GM12878 (cell line): Measurements from ENCODE around the gene TMEM59. TPM values are rescaled to one million over a fixed set of nuclear protein-coding genes. Genes with fewer than 3 reads are reported as not detected.

ENCODE experiments used
- ATAC-seq: fragments of 200-7000 bp; cut with Tn5 transposase; 3 replicates; pipeline ENCODE4 v1.9.1; 2020; ENCODE audit warnings: mild to moderate bottlenecking, moderate library complexity
- BruUV-seq: library from RNA; stranded (reverse); fragments of 400-500 nt; replicated peaks from 2 replicates; lab custom pipeline; 2021; lab: Mats Ljungman, UMichigan
- CTCF ChIA-PET: fragments of 300-600 bp; sonication (Branson Sonifier 250); formaldehyde crosslinking; extraction: SDS; loops from one replicate; lab custom pipeline; 2021; ENCODE audit warnings: inconsistent platforms; lab: Yijun Ruan, JAX
- POLR2A ChIA-PET: fragments of 350-600 bp; formaldehyde crosslinking; extraction: SDS; loops from one replicate; lab custom pipeline; 2021; ENCODE audit warnings: inconsistent platforms; lab: Charles Lee
- RAD21 ChIA-PET: fragments of 300-600 bp; sonication (Branson Sonifier 250); formaldehyde crosslinking; loops from one replicate; lab custom pipeline; 2023; ENCODE audit warnings: antibody characterized with exemption; ENCODE audit not compliant: unreplicated experiment; lab: Charles Lee
- SMC1A ChIA-PET: fragments of 300-600 bp; sonication (Branson Sonifier 250); formaldehyde crosslinking; loops from one replicate; lab custom pipeline; 2023; ENCODE audit not compliant: unreplicated experiment, uncharacterized antibody; lab: Charles Lee
- DNase-seq: peaks from one replicate; pipeline ENCODE4 v3.0.0-alpha.2; 2011; ENCODE audit warnings: low read depth, low spot score
- FAIRE-seq: peaks from 3 replicates; lab custom pipeline; 2011; peaks lifted over from hg19 to GRCh38; lab: Jason Lieb, UNC
- H2AFZ ChIP-seq: 2 replicates; pipeline ENCODE4 v1.6.0; 2011; ENCODE audit warnings: low read depth, low read length, control low read depth; ENCODE audit not compliant: control insufficient read depth
- H3K27ac ChIP-seq: 2 replicates; pipeline ENCODE4 v1.5.1; 2011; ENCODE audit warnings: control low read depth; ENCODE audit not compliant: control insufficient read depth, insufficient read depth
- H3K27me3 ChIP-seq, 2 experiments: replicated peaks in 1 of 2; 2 replicates each; pipeline versions ENCODE4 v1.6.0 to v1.6.1; 2011; ENCODE audit warnings: low read length in 1 of 2; ENCODE audit not compliant: control insufficient read depth in 2 of 2, insufficient read depth in 2 of 2
- H3K36me3 ChIP-seq, 2 experiments: 2 replicates each; pipeline ENCODE4 v1.5.1; 2011; ENCODE audit warnings: low read length in 1 of 2; ENCODE audit not compliant: control insufficient read depth in 2 of 2, insufficient read depth in 2 of 2
- H3K4me1 ChIP-seq: 2 replicates; pipeline ENCODE4 v1.6.1; 2011; ENCODE audit warnings: mild to moderate bottlenecking, low read length, moderate library complexity, mixed read lengths; ENCODE audit not compliant: control insufficient read depth, insufficient read depth
- H3K4me2 ChIP-seq: 2 replicates; pipeline ENCODE4 v1.6.0; 2011; ENCODE audit warnings: control low read depth; ENCODE audit not compliant: control insufficient read depth, insufficient read depth
- H3K4me3 ChIP-seq: fragments of 200-600 bp; sonication (generic); 2 replicates; pipeline ENCODE4 v1.5.1; 2016
- H3K79me2 ChIP-seq: 2 replicates; pipeline ENCODE4 v1.6.0; 2011; ENCODE audit warnings: low read length; ENCODE audit not compliant: control insufficient read depth, insufficient read depth
- H3K9ac ChIP-seq: 2 replicates; pipeline ENCODE4 v1.8.0; 2011; ENCODE audit warnings: low read length, control low read depth, mixed read lengths; ENCODE audit not compliant: control insufficient read depth, insufficient read depth
- H3K9me3 ChIP-seq: replicated peaks from 3 replicates; pipeline ENCODE4 v1.5.1; 2011; ENCODE audit warnings: mild to moderate bottlenecking, low read length; ENCODE audit not compliant: control insufficient read depth, insufficient read depth
- H4K20me1 ChIP-seq: 2 replicates; pipeline ENCODE4 v1.6.0; 2011; ENCODE audit not compliant: control insufficient read depth, insufficient read depth
- ESRRA ChIP-seq: IDR thresholded peaks from 2 replicates; pipeline ENCODE4 v1.6.1; 2012; ENCODE audit warnings: mild to moderate bottlenecking, low read length, improper control_type of control experiment
- FOXK2 ChIP-seq: fragments of 450-650 bp; IDR thresholded peaks from 2 replicates; pipeline ENCODE4 v1.6.1; 2017; ENCODE audit warnings: mild to moderate bottlenecking, moderate library complexity
- LARP7 ChIP-seq: fragments of 450-650 bp; IDR thresholded peaks from 2 replicates; pipeline ENCODE4 v1.6.1; 2017; ENCODE audit warnings: mild to moderate bottlenecking
- PAX8 ChIP-seq: fragments of 450-650 bp; IDR thresholded peaks from 2 replicates; pipeline ENCODE4 v1.6.1; 2017; ENCODE audit warnings: mild to moderate bottlenecking, moderate library complexity
- PML ChIP-seq: IDR thresholded peaks from 2 replicates; pipeline ENCODE4 v1.6.1; 2012; ENCODE audit warnings: low read length, inconsistent platforms
- POLR2AphosphoS2 ChIP-seq: IDR thresholded peaks from 2 replicates; pipeline ENCODE4 v1.6.1; 2011; ENCODE audit warnings: low read depth, mild to moderate bottlenecking, low read length, improper control_type of control experiment, moderate library complexity
- TBL1XR1 ChIP-seq: IDR thresholded peaks from 2 replicates; pipeline ENCODE4 v1.6.1; 2012; ENCODE audit warnings: low read depth, low read length, improper control_type of control experiment
- TCF12 ChIP-seq: IDR thresholded peaks from 2 replicates; pipeline ENCODE4 v1.6.1; 2011; ENCODE audit warnings: low read depth, mild to moderate bottlenecking, low read length
- ZNF217 ChIP-seq: fragments of 450-650 bp; IDR thresholded peaks from 2 replicates; pipeline ENCODE4 v1.6.1; 2017; ENCODE audit warnings: antibody characterized with exemption, mild to moderate bottlenecking
- WGBS: methylation state at CpG from one replicate; pipeline ENCODE4 v1.1.6; 2016; ENCODE audit warnings: low lambda C conversion rate; ENCODE audit not compliant: insufficient replicate concordance, insufficient coverage; ENCODE audit errors: missing lambda C conversion rate; 5-methylcytosine and 5-hydroxymethylcytosine counted together
- in situ Hi-C: fragments of 300-500 bp; cut with MboI; formaldehyde crosslinking; loops from 9 replicates; pipeline ENCODE4 v1.14.3; 2018; ENCODE audit warnings: mixed read lengths
- intact Hi-C: fragments of 100-400 bp; cut with micrococcal nuclease; formaldehyde crosslinking; loops from one replicate; pipeline ENCODE4 v1.14.2; 2022; ENCODE audit not compliant: unreplicated experiment
- polyA plus RNA-seq, 11 experiments: library from polyadenylated mRNA; depleted of rRNA in 4 of 11; unstranded in 6 of 11; stranded (reverse) in 5 of 11; fragments of >200 nt; fragmentation: Nextera tagmentation in 4 of 11; fragmentation: Illumina TruSeq in 1 of 11; extraction: Ambion mirVana in 4 of 11; extraction: Trizol in 1 of 11; gene quantifications; 1 replicate in 1 of 11; 2 replicates in 10 of 11; pipeline versions ENCODE4 v1.2.1 to v1.2.3, GENCODE V29; 2011 to 2016; ENCODE audit warnings: inconsistent platforms in 2 of 11, missing spikeins in 2 of 11, low read depth in 1 of 11
- total RNA-seq, 4 experiments: library from RNA; depleted of rRNA in 3 of 4; stranded (reverse); fragments of >200 nt in 3 of 4; fragmentation: Illumina TruSeq in 1 of 4; extraction: Trizol in 1 of 4; gene quantifications; 2 replicates each; pipeline versions ENCODE4 v1.2.1 to v1.2.3, GENCODE V29; 2013 to 2021
- TF ChIP-seq, protein P1 (sequence below): IDR thresholded peaks from 2 replicates; pipeline ENCODE4 v1.6.1; 2012; ENCODE audit warnings: mild to moderate bottlenecking, low read depth, low read length
- TF ChIP-seq, protein P2 (sequence below): IDR thresholded peaks from 2 replicates; pipeline ENCODE4 v1.6.1; 2012; ENCODE audit warnings: low read depth, low read length, improper control_type of control experiment
- TF ChIP-seq, protein P3 (sequence below): IDR thresholded peaks from 2 replicates; pipeline ENCODE4 v1.6.1; 2011; ENCODE audit warnings: borderline replicate concordance, low read depth, mild to moderate bottlenecking, moderate library complexity, mixed read lengths, low read length; ENCODE audit not compliant: insufficient read depth; ENCODE audit errors: extremely low read length
- TF ChIP-seq, protein P4 (sequence below): fragments of 450-650 bp; IDR thresholded peaks from 2 replicates; pipeline ENCODE4 v1.6.1; 2017; ENCODE audit warnings: mild to moderate bottlenecking, low read depth, inconsistent platforms; ENCODE audit not compliant: poor library complexity, severe bottlenecking

Gene TMEM59
- total and polyA plus RNA-seq, 10 of the 15 experiments (the other 5 are each of a cell fraction or from before 2014, with no cell fraction given) = 69.9 to 273 (median 111) TPM

DNA sequence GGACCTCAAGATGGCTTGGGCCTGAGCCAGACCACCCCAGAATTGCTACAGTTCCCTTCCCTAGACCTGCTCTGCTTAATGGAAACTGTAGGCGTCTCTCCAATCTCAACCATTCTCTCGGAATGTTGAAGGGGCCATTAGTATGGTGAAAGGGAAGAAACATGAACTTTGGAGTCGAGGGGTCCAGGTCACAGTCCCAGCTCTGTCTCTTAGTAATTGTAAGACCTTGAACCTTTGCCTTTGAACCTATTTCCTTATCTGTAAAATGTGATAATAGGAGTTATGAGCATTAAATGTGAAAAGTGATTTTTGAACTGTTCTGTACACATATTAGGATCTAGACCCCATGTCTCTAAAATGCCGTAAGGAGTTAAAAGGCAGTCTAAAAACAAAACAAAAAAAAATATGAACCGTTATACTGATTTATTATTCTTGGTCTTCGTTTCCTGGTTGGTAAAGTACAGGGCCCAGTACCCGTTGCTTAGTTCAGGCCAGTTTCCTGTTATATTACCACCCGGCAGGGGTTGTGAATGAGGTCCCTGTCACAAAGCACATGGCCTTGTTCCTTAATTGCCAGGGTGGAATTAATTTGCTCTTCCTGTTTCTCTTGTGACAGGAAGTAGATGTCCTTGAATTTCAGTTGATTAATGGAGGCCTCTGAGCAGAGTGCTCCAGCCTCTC, 42.7 kb upstream of the TMEM59 start:
- no peak for FAIRE-seq
- 84% methylated on average over 8 of the region's 8 CpGs for WGBS
- intact Hi-C loops = no loop called here

More for the DNA sequence above, 42.7 kb upstream of the TMEM59 start:
- in situ Hi-C loops = no loop called here
- RAD21 ChIA-PET = no interaction called here
- H3K36me3 ChIP-seq = peaks cover 3 to 6% of the 10 kb centered on the region in 2 experiments; a peak in 3 of 4 replicates
- H3K4me1 ChIP-seq = no peaks in the 10 kb centered on the region
- TF ChIP-seq FOXK2 = no peak
- TF ChIP-seq, protein P1, sequence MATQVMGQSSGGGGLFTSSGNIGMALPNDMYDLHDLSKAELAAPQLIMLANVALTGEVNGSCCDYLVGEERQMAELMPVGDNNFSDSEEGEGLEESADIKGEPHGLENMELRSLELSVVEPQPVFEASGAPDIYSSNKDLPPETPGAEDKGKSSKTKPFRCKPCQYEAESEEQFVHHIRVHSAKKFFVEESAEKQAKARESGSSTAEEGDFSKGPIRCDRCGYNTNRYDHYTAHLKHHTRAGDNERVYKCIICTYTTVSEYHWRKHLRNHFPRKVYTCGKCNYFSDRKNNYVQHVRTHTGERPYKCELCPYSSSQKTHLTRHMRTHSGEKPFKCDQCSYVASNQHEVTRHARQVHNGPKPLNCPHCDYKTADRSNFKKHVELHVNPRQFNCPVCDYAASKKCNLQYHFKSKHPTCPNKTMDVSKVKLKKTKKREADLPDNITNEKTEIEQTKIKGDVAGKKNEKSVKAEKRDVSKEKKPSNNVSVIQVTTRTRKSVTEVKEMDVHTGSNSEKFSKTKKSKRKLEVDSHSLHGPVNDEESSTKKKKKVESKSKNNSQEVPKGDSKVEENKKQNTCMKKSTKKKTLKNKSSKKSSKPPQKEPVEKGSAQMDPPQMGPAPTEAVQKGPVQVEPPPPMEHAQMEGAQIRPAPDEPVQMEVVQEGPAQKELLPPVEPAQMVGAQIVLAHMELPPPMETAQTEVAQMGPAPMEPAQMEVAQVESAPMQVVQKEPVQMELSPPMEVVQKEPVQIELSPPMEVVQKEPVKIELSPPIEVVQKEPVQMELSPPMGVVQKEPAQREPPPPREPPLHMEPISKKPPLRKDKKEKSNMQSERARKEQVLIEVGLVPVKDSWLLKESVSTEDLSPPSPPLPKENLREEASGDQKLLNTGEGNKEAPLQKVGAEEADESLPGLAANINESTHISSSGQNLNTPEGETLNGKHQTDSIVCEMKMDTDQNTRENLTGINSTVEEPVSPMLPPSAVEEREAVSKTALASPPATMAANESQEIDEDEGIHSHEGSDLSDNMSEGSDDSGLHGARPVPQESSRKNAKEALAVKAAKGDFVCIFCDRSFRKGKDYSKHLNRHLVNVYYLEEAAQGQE = no peak
- TF ChIP-seq, protein P2, sequence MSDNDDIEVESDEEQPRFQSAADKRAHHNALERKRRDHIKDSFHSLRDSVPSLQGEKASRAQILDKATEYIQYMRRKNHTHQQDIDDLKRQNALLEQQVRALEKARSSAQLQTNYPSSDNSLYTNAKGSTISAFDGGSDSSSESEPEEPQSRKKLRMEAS = no peak
- TF ChIP-seq ESRRA = no peak
- TF ChIP-seq LARP7 = no peak
- TF ChIP-seq, protein P3, sequence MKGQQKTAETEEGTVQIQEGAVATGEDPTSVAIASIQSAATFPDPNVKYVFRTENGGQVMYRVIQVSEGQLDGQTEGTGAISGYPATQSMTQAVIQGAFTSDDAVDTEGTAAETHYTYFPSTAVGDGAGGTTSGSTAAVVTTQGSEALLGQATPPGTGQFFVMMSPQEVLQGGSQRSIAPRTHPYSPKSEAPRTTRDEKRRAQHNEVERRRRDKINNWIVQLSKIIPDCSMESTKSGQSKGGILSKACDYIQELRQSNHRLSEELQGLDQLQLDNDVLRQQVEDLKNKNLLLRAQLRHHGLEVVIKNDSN = no peak
- no peak for TF ChIP-seq PML
- TF ChIP-seq, protein P4, sequence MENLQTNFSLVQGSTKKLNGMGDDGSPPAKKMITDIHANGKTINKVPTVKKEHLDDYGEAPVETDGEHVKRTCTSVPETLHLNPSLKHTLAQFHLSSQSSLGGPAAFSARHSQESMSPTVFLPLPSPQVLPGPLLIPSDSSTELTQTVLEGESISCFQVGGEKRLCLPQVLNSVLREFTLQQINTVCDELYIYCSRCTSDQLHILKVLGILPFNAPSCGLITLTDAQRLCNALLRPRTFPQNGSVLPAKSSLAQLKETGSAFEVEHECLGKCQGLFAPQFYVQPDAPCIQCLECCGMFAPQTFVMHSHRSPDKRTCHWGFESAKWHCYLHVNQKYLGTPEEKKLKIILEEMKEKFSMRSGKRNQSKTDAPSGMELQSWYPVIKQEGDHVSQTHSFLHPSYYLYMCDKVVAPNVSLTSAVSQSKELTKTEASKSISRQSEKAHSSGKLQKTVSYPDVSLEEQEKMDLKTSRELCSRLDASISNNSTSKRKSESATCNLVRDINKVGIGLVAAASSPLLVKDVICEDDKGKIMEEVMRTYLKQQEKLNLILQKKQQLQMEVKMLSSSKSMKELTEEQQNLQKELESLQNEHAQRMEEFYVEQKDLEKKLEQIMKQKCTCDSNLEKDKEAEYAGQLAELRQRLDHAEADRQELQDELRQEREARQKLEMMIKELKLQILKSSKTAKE = no peak
- no peak for TF ChIP-seq ZNF217
- TF ChIP-seq PAX8 = no peak
- TF ChIP-seq POLR2AphosphoS2 = no peak
- TF ChIP-seq TBL1XR1 = no peak
- no peak for TF ChIP-seq TCF12
- TF ChIP-seq, all 136 proteins: peak for 0
- H2AFZ ChIP-seq = no peak overlapping the region
- ChIA-PET CTCF (interaction anchor here (0.7 kb wide), 1 partner anchor 14 kb away, joined by 3 read pairs; no protein-coding TSS in a partner anchor), SMC1A (interaction anchor here (0.8 kb wide), 2 partner anchors 14 to 20 kb away, joined by 3 to 4 read pairs; no protein-coding TSS in a partner anchor), POLR2A (no interaction called here)
- no peaks in the 10 kb centered on the region for H3K79me2 ChIP-seq
- ATAC-seq (no peak), DNase-seq (no peak)
- BruUV-seq = no TSS peak
- no peaks in the 10 kb centered on the region for H4K20me1 ChIP-seq
- H3K4me3 ChIP-seq = no peak overlapping the region
- H3K27ac ChIP-seq = no peak overlapping the region
- no peaks in the 10 kb centered on the region for H3K27me3 ChIP-seq
- no peaks in the 10 kb centered on the region for H3K9me3 ChIP-seq
- H3K4me2 ChIP-seq = no peak overlapping the region
- H3K9ac ChIP-seq = no peak overlapping the region
